Smooth muscle cell (in vitro differentiated cells): ENCODE results near the gene STX7. TPM values are rescaled to one million over a fixed set of nuclear protein-coding genes. Genes with fewer than 3 reads are reported as not detected.
A peak's percentile ranks its signal among the peaks of the same experiment; 100 is the strongest.

Source experiments
- DNase-seq: peaks from one replicate; lab custom pipeline; 2025; ENCODE audit not compliant: unreplicated experiment; lab: John Stamatoyannopoulos, UW
- H2AFZ ChIP-seq: fragments of 200-600 bp; sonication (generic); 2 replicates; pipeline ENCODE4 v1.6.0; 2016; ENCODE audit warnings: antibody characterized with exemption, low read depth, mild to moderate bottlenecking
- H3F3A ChIP-seq: fragments of 200-600 bp; sonication (generic); 2 replicates; pipeline ENCODE4 v1.6.0; 2017; ENCODE audit warnings: antibody characterized with exemption, low read depth
- H3K27ac ChIP-seq: fragments of 200-600 bp; sonication (generic); 2 replicates; pipeline ENCODE4 v1.5.1; 2016; ENCODE audit warnings: low read depth, mild to moderate bottlenecking
- H3K27me3 ChIP-seq: fragments of 200-600 bp; sonication (generic); 2 replicates; pipeline ENCODE4 v1.6.1; 2016; ENCODE audit warnings: low read depth, mild to moderate bottlenecking
- H3K36me3 ChIP-seq: fragments of 200-600 bp; sonication (generic); 2 replicates; pipeline ENCODE4 v1.5.1; 2016; ENCODE audit warnings: low read depth
- H3K4me1 ChIP-seq: fragments of 200-600 bp; sonication (generic); 2 replicates; pipeline ENCODE4 v1.5.1; 2016; ENCODE audit warnings: low read depth
- H3K4me2 ChIP-seq: fragments of 200-600 bp; sonication (generic); 2 replicates; pipeline ENCODE4 v1.6.0; 2016; ENCODE audit warnings: mild to moderate bottlenecking
- H3K4me3 ChIP-seq: fragments of 200-600 bp; sonication (generic); 2 replicates; pipeline ENCODE4 v1.5.1; 2016; ENCODE audit warnings: mild to moderate bottlenecking
- H3K79me2 ChIP-seq: fragments of 200-600 bp; sonication (generic); 2 replicates; pipeline ENCODE4 v1.6.0; 2016; ENCODE audit warnings: low read depth, mild to moderate bottlenecking
- H3K9ac ChIP-seq: fragments of 200-600 bp; sonication (generic); 2 replicates; pipeline ENCODE4 v1.6.0; 2016; ENCODE audit warnings: low read depth
- H3K9me3 ChIP-seq: fragments of 200-600 bp; sonication (generic); replicated peaks from 2 replicates; pipeline ENCODE4 v1.5.1; 2016; ENCODE audit warnings: low read depth
- H4K20me1 ChIP-seq: fragments of 200-600 bp; sonication (generic); 2 replicates; pipeline ENCODE4 v1.6.0; 2016; ENCODE audit warnings: low read depth
- CTCF ChIP-seq: fragments of 200-600 bp; sonication (generic); IDR thresholded peaks from 2 replicates; pipeline ENCODE4 v1.5.1; 2017; ENCODE audit warnings: borderline replicate concordance, mild to moderate bottlenecking, antibody characterized with exemption; ENCODE audit not compliant: insufficient read depth, poor library complexity, severe bottlenecking
- WGBS: methylation state at CpG from one replicate; pipeline ENCODE4 v1.1.7; 2016; ENCODE audit warnings: low lambda C conversion rate; 5-methylcytosine and 5-hydroxymethylcytosine counted together
- polyA plus RNA-seq: library from polyadenylated mRNA; unstranded; fragments of >200 nt; fragmentation: Nextera tagmentation; extraction: Ambion mirVana; gene quantifications from 2 replicates; pipeline ENCODE4 v1.2.1, GENCODE V29; 2016
- total RNA-seq: library from RNA; depleted of rRNA; stranded (reverse); fragments of >200 nt; gene quantifications from 2 replicates; pipeline ENCODE4 v1.2.3, GENCODE V29; 2014

STX7 gene
- total and polyA plus RNA-seq, 2 experiments from 2014 or later, result 26.0 to 27.4 TPM

GRCh38 chr6:132404330-132404729, 108.6 kb downstream of the STX7 start:
- Histone ChIP-seq H3K4me2 (no peak overlapping the region), H3K9me3 (no peaks in the 10 kb centered on the region), H3K79me2 (no peaks in the 10 kb centered on the region), H2AFZ (no peak overlapping the region), H3K9ac (no peak overlapping the region), H3K36me3 (no peaks in the 10 kb centered on the region), H4K20me1 (no peaks in the 10 kb centered on the region), H3K27me3 (peaks cover 51% of the 10 kb centered on the region), H3K4me1 (peaks cover 4% of the 10 kb centered on the region), H3K4me3 (no peak overlapping the region), H3K27ac (no peak overlapping the region), H3F3A (peaks cover 8% of the 10 kb centered on the region)
- 77% methylated on average over 2 of the region's 2 CpGs for WGBS
- no peak for TF ChIP-seq CTCF
- no peak for DNase-seq

- Histone ChIP-seq H3K36me3 (no peaks in the 10 kb centered on the region), H3K27ac (no peak overlapping the region), H3K9ac (no peak overlapping the region), H3K9me3 (no peaks in the 10 kb centered on the region), H3F3A (peaks cover 8% of the 10 kb centered on the region), H3K4me3 (peak overlapping the region; percentile 68), H3K4me2 (peak overlapping the region; percentile 96), H3K27me3 (peaks cover 51% of the 10 kb centered on the region), H2AFZ (peak overlapping the region; percentile 92), H3K79me2 (no peaks in the 10 kb centered on the region), H3K4me1 (peaks cover 4% of the 10 kb centered on the region), H4K20me1 (no peaks in the 10 kb centered on the region)
- DNase-seq, result no peak
- TF ChIP-seq CTCF, result no peak
- 11% methylated on average over 30 of the region's 35 CpGs for WGBS
Measured at GRCh38 chr6:132401618-132402285, 111.2 kb downstream of the STX7 start.

GRCh38 chr6:132400883-132401617, 111.9 kb downstream of the STX7 start, which contains the start of gene MOXD1:
Gene MOXD1, minus strand, starts transcription at chr6:132401475. Its CDS starts 49 bp downstream, at chr6:132401426.
- peaks cover 47% of the 10 kb centered on the region for H3K27me3 ChIP-seq
- WGBS, result 4% methylated on average over 47 of the region's 87 CpGs
- no peak for DNase-seq
- H3K9ac ChIP-seq, result no peak within 1 kb of the TSS
- peak within 1 kb of the TSS; percentile 1 for H3K27ac ChIP-seq
- H3K4me3 ChIP-seq, result peak within 1 kb of the TSS; percentile 68
- peak within 1 kb of the TSS; percentile 92 for H2AFZ ChIP-seq
- H4K20me1 ChIP-seq, result no peaks in the 10 kb centered on the region
- peak within 1 kb of the TSS; percentile 96 for H3K4me2 ChIP-seq
- H3K4me1 ChIP-seq, result peaks cover 4% of the 10 kb centered on the region
- H3K36me3 ChIP-seq, result no peaks in the 10 kb centered on the region
- no peak for TF ChIP-seq CTCF
- peaks cover 8% of the 10 kb centered on the region for H3F3A ChIP-seq
- H3K9me3 ChIP-seq, result no peaks in the 10 kb centered on the region
- H3K79me2 ChIP-seq, result no peaks in the 10 kb centered on the region
